ENCODE data around the gene ATG10. TPM values are rescaled to one million over a fixed set of nuclear protein-coding genes. Genes with fewer than 3 reads are reported as not detected.

ATG10 gene
- total RNA-seq, 4 donors from 2014 or later: 8.4 to 10.6 TPM; not detected in 2

- WGBS, 2 donors (ENCODE audit: low coverage in 1 of 2): 86 to 89% methylated on average over 1 of the region's 1 CpG
- Histone ChIP-seq H3K36me3 (no peaks in the 10 kb centered on the region), H3K9me3 (peaks cover 0 to 3% of the 10 kb centered on the region in 2 donors)
Observed at GRCh38 chr5:82147860-82148573, 176.2 kb downstream of the ATG10 start.

DNA sequence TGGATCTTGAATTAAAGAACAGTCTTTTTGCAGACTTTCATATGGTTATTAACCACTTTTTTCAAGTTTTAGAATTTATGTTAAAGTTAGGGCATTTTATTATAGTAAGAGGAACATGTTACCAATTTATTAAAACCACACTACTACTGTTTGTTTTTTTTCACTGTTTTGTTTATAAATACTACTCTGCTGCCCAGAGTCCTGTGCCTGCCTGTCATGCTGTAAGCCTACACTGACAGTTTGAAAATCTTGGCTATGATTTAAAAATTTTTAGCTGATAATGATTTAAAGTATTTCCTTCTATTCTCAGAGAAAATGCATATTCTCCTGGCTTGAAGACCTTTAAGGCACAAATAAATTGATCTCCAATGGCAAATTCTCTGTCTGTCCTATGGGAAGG is 177.6 kb downstream of the ATG10 start:
- intact Hi-C loops (cut with DNase I; ENCODE audit: low total_unique reads): no loop called here
- Histone ChIP-seq H3K4me1 (peaks cover 0 to 1% (median 0%) of the 10 kb centered on the region in 4 donors), H3K9me3 (peaks cover 0 to under 1% of the 10 kb centered on the region in 2 donors), H3K36me3 (no peaks in the 10 kb centered on the region), H3K27ac (no peak overlapping the region), H3K27me3 (no peaks in the 10 kb centered on the region), H3K4me3 (no peak overlapping the region)
- in situ Hi-C loops (cut with MboI; ENCODE audit: low pct_ligation_motif_present in 1 of 4, low pct_unique_long_range_greater_than_20kb in 1 of 4, low sequenced_read_pairs in 3 of 4): no loop called here
- no peak for DNase-seq
- no peak for TF ChIP-seq EP300 (IDR thresholded peaks at IDR 0.05; ENCODE audit: low read depth)
- TF ChIP-seq, protein P1, sequence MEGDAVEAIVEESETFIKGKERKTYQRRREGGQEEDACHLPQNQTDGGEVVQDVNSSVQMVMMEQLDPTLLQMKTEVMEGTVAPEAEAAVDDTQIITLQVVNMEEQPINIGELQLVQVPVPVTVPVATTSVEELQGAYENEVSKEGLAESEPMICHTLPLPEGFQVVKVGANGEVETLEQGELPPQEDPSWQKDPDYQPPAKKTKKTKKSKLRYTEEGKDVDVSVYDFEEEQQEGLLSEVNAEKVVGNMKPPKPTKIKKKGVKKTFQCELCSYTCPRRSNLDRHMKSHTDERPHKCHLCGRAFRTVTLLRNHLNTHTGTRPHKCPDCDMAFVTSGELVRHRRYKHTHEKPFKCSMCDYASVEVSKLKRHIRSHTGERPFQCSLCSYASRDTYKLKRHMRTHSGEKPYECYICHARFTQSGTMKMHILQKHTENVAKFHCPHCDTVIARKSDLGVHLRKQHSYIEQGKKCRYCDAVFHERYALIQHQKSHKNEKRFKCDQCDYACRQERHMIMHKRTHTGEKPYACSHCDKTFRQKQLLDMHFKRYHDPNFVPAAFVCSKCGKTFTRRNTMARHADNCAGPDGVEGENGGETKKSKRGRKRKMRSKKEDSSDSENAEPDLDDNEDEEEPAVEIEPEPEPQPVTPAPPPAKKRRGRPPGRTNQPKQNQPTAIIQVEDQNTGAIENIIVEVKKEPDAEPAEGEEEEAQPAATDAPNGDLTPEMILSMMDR (IDR thresholded peaks at IDR 0.05): no peak
- no peak for TF ChIP-seq POLR2AphosphoS5 (IDR thresholded peaks at IDR 0.05)
- no peak for TF ChIP-seq POLR2A (IDR thresholded peaks at IDR 0.05)

More at GRCh38 chr5:82147860-82148573, 176.2 kb downstream of the ATG10 start:
- Histone ChIP-seq H3K4me1 (no peaks in the 10 kb centered on the region), H3K4me3 (no peak overlapping the region), H3K27ac (no peak overlapping the region), H3K27me3 (no peaks in the 10 kb centered on the region)
- in situ Hi-C loops (cut with MboI; ENCODE audit: low pct_ligation_motif_present in 1 of 4, low pct_unique_long_range_greater_than_20kb in 1 of 4, low sequenced_read_pairs in 3 of 4) (no loop called here), intact Hi-C loops (cut with DNase I; ENCODE audit: low total_unique reads) (no loop called here)
- DNase-seq: no peak
- TF ChIP-seq, protein P1 (IDR thresholded peaks at IDR 0.05): no peak
- TF ChIP-seq POLR2A (IDR thresholded peaks at IDR 0.05) (no peak), POLR2AphosphoS5 (IDR thresholded peaks at IDR 0.05) (peak in 1 of 3 donors; percentile 39), EP300 (IDR thresholded peaks at IDR 0.05; ENCODE audit: low read depth) (no peak)

DNA sequence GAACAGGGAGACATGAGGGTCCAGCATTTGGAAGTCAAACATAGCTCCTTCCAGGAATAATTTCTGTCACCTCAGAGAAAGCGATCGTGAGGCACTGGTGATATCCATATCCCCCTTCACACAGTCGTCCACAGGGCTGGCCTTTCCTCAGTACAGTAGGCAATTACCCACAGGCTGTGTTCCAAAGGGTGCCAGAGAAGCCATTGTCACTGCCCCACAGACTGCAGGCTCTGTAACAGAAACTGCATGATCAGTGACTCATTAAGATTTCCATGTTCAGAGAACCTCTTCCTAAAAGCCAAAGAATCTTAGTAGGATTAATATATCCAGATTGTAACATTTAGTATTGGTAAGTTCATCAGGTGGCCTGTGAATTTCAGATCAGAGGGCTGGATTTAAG is 178.7 kb downstream of the ATG10 start:
- intact Hi-C loops (cut with DNase I; ENCODE audit: low total_unique reads) (no loop called here), in situ Hi-C loops (cut with MboI; ENCODE audit: low pct_ligation_motif_present in 1 of 4, low pct_unique_long_range_greater_than_20kb in 1 of 4, low sequenced_read_pairs in 3 of 4) (loop anchor here in 2 of 4 donors (25.0 kb wide), 2 partner anchors 413 to 638 kb away; no protein-coding TSS in a partner anchor)
- Histone ChIP-seq H3K4me1 (peaks cover 0 to 4% (median 1%) of the 10 kb centered on the region in 4 donors), H3K27ac (no peak overlapping the region), H3K27me3 (no peaks in the 10 kb centered on the region), H3K36me3 (no peaks in the 10 kb centered on the region), H3K4me3 (no peak overlapping the region), H3K9me3 (no peaks in the 10 kb centered on the region)
- TF ChIP-seq POLR2A (IDR thresholded peaks at IDR 0.05): no peak
- no peak for TF ChIP-seq POLR2AphosphoS5 (IDR thresholded peaks at IDR 0.05)
- TF ChIP-seq EP300 (IDR thresholded peaks at IDR 0.05; ENCODE audit: low read depth): no peak
- TF ChIP-seq, protein P1 (IDR thresholded peaks at IDR 0.05): no peak
- no peak for DNase-seq
- 94% methylated on average over 3 of the region's 3 CpGs; no CpG with 5 or more reads in 1 of the 2 donors for WGBS, 2 donors (ENCODE audit: low coverage in 1 of 2)

- in situ Hi-C loops (cut with MboI; ENCODE audit: low pct_ligation_motif_present in 1 of 4, low pct_unique_long_range_greater_than_20kb in 1 of 4, low sequenced_read_pairs in 3 of 4): loop anchor here in 2 of 4 donors (25.0 kb wide), 2 partner anchors 414 to 639 kb away; no protein-coding TSS in a partner anchor
Observed at GRCh38 chr5:82151204-82151603, 179.4 kb downstream of the ATG10 start.

More at GRCh38 chr5:82151204-82151603, 179.4 kb downstream of the ATG10 start:
- TF ChIP-seq, protein P1 (IDR thresholded peaks at IDR 0.05): no peak
- TF ChIP-seq POLR2AphosphoS5 (IDR thresholded peaks at IDR 0.05) (no peak), POLR2A (IDR thresholded peaks at IDR 0.05) (no peak), EP300 (IDR thresholded peaks at IDR 0.05; ENCODE audit: low read depth) (no peak)
- H3K27me3 ChIP-seq: no peaks in the 10 kb centered on the region
- H3K9me3 ChIP-seq: no peaks in the 10 kb centered on the region
- DNase-seq: no peak
- 84 to 100% methylated on average over 1 of the region's 1 CpG for WGBS, 2 donors (ENCODE audit: low coverage in 1 of 2)
- no peak overlapping the region for H3K4me3 ChIP-seq
- no peaks in the 10 kb centered on the region for H3K36me3 ChIP-seq
- no peak overlapping the region for H3K27ac ChIP-seq
- H3K4me1 ChIP-seq: peaks cover 0 to 5% (median 2%) of the 10 kb centered on the region in 4 donors
- intact Hi-C loops (cut with DNase I; ENCODE audit: low total_unique reads): no loop called here

Data from transverse colon (tissue), 4 donors.